Stimulated activated CD8-positive, alpha-beta memory T cell treated with anti-CD3 and anti-CD28 coated beads, Interleukin-15, amount 100 ng/mL, for 4 hours (primary cell): ENCODE measurements around the gene IPO4.

Experiments
- DNase-seq, 2 donors: peaks; one replicate each; pipeline ENCODE4 v3.0.0-alpha.2; 2020; ENCODE audit warnings: low read depth in 2 of 2

IPO4 gene

DNA sequence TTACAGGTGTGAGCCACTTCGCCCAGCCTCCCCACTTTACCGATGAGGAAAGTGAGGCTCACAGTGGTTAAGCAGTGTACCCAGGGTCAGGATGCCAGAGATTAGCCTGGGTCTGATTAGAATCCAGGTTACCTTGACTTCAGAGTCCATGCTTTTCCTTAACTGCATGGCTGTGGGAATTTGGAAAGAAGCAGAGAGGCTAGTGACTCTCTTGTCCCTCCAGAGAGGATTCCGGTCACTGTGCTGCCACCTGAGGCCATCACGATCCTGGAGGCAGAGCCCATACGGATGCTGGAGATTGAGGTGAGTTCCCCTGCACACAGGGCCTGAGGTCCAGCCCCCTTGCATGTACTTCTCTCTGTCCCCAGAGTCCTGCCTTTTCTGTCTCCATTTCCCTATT is 12.0 kb downstream of the IPO4 start:
- no peak for DNase-seq

DNA sequence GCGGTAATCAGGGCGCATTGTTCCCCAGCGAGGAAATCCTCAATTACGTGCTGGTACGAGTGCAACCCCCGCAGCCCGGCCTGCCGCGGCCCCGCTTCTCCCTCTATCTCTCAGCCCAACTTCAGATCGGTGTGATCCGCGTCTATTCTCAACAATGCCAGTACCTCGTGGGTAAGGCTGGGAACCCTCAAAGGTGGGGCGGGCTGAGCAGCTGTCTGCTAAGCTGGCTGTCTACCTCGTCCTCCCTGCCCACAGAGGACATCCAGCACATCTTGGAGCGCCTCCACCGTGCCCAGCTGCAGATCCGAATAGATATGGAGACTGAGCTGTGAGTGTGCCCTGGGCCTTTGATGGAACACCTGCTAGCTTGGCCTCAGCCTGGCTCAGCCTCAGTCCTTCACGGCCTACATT is 15.7 kb downstream of the IPO4 start:
- DNase-seq = no peak

DNA sequence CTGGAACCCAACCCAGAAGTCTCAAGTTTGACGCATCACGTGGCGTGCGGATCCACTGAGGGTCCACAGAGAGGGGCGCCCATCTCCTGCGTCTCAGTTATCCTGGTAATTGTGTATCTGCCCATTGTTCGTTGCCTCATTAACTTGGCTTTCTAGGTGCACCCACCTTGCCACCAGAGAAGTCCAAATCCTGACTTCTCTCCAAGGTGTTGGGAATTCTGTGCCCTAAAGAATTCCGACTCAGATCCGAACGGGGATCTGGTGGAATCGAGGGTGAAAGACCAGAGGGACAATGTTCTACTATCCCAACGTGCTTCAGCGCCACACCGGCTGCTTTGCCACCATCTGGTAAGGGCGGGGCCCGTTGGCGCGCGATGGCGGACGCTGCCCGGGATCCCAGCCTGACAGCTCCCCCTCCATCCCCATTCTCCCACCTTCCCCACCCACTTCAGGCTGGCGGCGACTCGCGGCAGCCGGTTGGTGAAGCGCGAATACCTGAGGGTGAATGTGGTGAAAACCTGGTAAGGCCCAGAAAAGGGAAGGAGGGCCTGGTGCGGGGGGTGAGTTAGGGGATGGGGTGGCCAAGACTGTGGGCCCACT is 16.3 kb downstream of the IPO4 start:
- no peak for DNase-seq

- DNase-seq = peak; percentile 41 to 43
Observed at GRCh38 chr14:24171422-24172260, 17.0 kb downstream of the IPO4 start, which contains the start of gene REC8. Gene REC8 (plus strand): TSS chr14:24172080. CDS start chr14:24172553, 473 bp downstream.

GRCh38 chr14:24167469-24168114 is 21.0 kb downstream of the IPO4 start:
- DNase-seq = no peak

DNA sequence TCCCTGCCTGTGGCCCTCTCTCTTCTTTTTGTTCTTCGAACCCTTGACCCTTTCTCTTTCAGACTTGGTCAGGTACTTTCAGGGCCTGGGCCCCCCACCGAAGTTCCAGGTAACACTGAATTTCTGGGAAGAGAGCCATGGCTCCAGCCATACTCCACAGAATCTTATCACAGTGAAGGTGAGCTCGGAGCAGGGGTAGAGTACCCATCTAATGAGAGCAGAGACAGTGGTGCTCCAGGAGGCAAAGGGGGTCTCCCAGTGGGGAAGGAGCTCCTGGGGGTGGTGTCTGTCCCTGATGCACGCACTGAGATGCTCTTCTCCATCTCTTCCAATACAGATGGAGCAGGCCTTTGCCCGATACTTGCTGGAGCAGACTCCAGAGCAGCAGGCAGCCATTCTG is 22.8 kb downstream of the IPO4 start:
- no peak for DNase-seq

GRCh38 chr14:24164518-24164991 is 24.1 kb downstream of the IPO4 start:
- no peak for DNase-seq

DNA sequence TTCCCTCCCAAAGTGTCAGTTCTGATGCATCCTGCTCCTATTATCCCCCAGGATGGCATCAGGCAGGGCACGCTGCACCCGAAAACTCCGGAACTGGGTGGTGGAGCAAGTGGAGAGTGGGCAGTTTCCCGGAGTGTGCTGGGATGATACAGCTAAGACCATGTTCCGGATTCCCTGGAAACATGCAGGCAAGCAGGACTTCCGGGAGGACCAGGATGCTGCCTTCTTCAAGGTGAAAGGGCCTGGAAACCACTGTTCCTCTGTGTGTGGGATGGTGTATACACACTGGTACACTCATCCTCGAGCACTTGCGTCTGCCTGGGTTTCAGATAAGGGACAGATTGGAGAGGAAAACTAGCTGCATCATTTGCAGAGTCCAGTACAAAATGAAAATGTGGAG is 26.5 kb downstream of the IPO4 start:
- DNase-seq = no peak

GRCh38 chr14:24160850-24161804 is 27.5 kb downstream of the IPO4 start, which contains the start of gene IRF9:
Gene IRF9 (plus strand): TSS chr14:24161265. CDS start chr14:24162145, 880 bp downstream.
- DNase-seq = peak; percentile 90 to 92

GRCh38 chr14:24160499-24160849 is 28.1 kb downstream of the IPO4 start:
- no peak for DNase-seq

GRCh38 chr14:24159777-24160498 is 28.7 kb downstream of the IPO4 start:
- no peak for DNase-seq

- DNase-seq = no peak
Observed at GRCh38 chr14:24157331-24157730, 31.3 kb downstream of the IPO4 start.

DNA sequence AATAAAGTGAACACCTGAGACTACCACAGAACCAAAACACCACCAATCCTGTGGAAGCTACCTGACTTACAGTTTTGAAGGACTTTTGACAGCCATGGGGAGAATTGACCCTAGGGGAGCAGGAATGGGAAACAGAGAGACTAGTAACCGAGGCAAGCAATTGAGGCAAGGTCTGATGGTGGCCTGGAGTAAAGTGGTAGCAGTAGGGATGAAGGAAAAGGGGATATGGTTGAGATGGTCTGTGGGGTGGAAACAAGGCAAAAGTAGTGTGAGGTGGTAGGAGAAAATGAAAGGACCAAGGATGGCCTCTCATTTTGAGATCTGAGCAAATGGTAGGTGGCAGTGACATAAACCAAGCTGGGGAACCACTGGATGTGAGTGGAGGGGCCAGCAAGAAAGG is 31.8 kb downstream of the IPO4 start:
- DNase-seq = no peak

DNA sequence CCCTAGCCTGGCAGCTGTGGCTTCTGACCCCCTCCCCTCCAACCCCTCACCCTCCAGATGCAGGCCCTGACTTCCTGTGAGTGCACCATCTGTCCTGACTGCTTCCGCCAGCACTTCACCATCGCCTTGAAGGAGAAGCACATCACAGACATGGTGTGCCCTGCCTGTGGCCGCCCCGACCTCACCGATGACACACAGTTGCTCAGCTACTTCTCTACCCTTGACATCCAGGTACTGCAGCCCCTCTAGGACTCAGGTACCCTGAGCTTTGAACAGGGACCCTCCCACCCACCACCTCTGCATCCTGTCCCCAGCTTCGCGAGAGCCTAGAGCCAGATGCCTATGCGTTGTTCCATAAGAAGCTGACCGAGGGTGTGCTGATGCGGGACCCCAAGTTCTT is 33.5 kb downstream of the IPO4 start:
- DNase-seq = no peak

DNA sequence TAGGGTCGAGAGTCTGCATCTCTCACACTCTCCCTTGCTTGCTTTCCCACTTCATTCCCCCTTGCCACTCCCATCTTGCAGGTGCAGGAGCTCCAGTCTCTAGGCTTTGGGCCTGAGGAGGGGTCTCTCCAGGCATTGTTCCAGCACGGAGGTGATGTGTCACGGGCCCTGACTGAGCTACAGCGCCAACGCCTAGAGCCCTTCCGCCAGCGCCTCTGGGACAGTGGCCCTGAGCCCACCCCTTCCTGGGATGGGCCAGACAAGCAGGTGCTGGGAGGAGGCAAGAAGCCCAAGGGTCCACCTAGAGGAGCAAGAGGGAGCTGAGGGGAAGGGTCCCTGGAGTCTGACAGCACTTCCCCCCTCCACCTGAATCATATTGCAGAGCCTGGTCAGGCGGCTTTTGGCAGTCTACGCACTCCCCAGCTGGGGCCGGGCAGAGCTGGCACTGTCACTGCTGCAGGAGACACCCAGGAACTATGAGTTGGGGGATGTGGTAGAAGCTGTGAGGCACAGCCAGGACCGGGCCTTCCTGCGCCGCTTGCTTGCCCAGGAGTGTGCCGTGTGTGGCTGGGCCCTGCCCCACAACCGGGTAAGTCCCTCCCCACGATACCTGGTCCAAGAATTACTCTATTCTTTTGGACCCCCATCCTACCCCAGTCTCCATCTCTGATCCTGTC is 37.1 kb downstream of the IPO4 start:
- no peak for DNase-seq

- DNase-seq = no peak
Observed at GRCh38 chr14:24150993-24151392, 37.6 kb downstream of the IPO4 start.

DNA sequence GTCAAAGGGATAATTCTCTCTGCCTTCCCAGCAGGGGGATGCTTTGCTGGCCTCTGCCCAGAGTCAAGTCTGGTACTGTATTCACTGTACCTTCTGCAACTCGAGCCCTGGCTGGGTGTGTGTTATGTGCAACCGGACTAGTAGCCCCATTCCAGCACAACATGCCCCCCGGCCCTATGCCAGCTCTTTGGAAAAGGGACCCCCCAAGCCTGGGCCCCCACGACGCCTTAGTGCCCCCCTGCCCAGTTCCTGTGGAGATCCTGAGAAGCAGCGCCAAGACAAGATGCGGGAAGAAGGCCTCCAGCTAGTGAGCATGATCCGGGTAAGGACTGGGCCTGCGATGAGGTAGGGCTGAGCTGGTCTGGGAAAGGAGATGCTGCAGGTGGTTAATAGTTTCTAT is 38.0 kb downstream of the IPO4 start:
- no peak for DNase-seq

DNA sequence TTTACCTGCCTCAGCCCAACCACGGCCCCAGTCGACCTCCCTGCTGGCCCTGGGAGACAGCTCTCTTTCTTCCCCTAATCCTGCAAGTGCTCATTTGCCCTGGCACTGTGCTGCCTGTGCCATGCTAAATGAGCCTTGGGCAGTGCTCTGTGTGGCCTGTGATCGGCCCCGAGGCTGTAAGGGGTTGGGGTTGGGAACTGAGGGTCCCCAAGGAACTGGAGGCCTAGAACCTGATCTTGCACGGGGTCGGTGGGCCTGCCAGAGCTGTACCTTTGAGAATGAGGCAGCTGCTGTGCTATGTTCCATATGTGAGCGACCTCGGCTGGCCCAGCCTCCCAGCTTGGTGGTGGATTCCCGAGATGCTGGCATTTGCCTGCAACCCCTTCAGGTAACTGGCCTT is 38.6 kb downstream of the IPO4 start:
- no peak for DNase-seq

DNA sequence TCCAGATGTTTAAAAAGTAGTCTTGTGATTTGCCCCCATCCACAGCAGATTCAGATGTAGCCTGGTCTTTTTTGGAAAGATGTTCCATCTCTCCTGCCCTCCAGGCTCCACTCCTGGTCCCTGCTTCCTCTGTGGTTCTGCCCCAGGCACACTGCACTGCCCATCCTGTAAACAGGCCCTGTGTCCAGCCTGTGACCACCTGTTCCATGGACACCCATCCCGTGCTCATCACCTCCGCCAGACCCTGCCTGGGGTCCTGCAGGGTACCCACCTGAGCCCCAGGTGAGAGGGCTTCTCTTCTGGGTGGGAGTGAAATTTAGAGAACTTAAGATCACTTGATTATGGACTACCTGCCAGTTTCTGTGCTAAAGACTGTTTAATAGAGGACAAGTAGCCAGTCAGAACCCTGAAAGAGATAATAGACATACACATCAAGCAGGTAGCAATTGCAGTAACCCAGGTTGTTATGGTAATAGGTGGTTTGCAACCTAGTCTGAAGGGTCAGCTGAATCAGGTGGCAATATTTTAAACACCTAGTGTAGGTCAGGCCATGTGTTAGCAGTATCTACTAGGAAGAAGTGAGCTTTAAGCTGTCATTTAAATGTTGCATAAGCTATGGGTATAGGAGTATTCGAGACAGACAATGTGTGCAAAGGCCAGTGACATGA is 39.2 kb downstream of the IPO4 start:
- no peak for DNase-seq
